Body of pancreas (tissue), 4 donors: ENCODE data around the gene LIMK1. TPM values are rescaled to one million over a fixed set of nuclear protein-coding genes. Genes with fewer than 3 reads are reported as not detected.

Experiments used
- ATAC-seq: fragments of 150-250 bp; one replicate; pipeline ENCODE4 v1.9.1; 2016
- DNase-seq, 4 donors: peaks; one replicate each; pipeline ENCODE4 v3.0.0-alpha.2; 2019
- H3K27ac ChIP-seq, 4 donors: fragments of 200-600 bp; sonication (generic); 1 replicate in 3 of 4; 2 replicates in 1 of 4; pipeline versions ENCODE4 v1.5.1 to v1.6.1; 2016 to 2019; ENCODE audit warnings: mild to moderate bottlenecking in 1 of 4, mixed read lengths in 1 of 4, moderate library complexity in 1 of 4
- H3K27me3 ChIP-seq, 2 donors: fragments of 200-600 bp; sonication (generic); one replicate each; pipeline ENCODE4 v1.6.0; 2016; ENCODE audit warnings: mild to moderate bottlenecking in 1 of 2
- H3K36me3 ChIP-seq, 2 donors: fragments of 200-600 bp; sonication (generic); replicated peaks in 1 of 2; 2 replicates each; pipeline ENCODE4 v1.5.1; 2016; ENCODE audit warnings: low read depth in 2 of 2; ENCODE audit not compliant: insufficient read depth in 1 of 2
- H3K4me1 ChIP-seq: fragments of 200-600 bp; sonication (generic); one replicate; pipeline ENCODE4 v1.6.0; 2016
- H3K4me3 ChIP-seq, 2 donors: fragments of 200-600 bp; sonication (generic); 1 replicate in 1 of 2; 2 replicates in 1 of 2; pipeline ENCODE4 v1.5.1; 2016 to 2019
- H3K9me3 ChIP-seq, 3 donors: fragments of 200-600 bp; sonication (generic); 1 replicate in 2 of 3; 2 replicates in 1 of 3; pipeline ENCODE4 v1.5.1; 2016
- POLR2A ChIP-seq, 3 donors: fragments of 450-650 bp; IDR thresholded peaks; one replicate each; pipeline ENCODE4 v1.6.1; 2016; ENCODE audit warnings: antibody characterized with exemption in 3 of 3, mild to moderate bottlenecking in 2 of 3
- WGBS, 2 donors: methylation state at CpG; one replicate each; pipeline ENCODE4 v1.1.5; 2017; 5-methylcytosine and 5-hydroxymethylcytosine counted together
- intact Hi-C: fragments of 100-400 bp; cut with DNase I; formaldehyde crosslinking; loops from one replicate; pipeline ENCODE4 v1.15.1; 2023
- total RNA-seq, 2 donors: library from RNA; depleted of rRNA; stranded (reverse); fragments of >200 nt; gene quantifications; one replicate each; pipeline ENCODE4 v1.1.0, GENCODE V29; 2016
- TF ChIP-seq, protein P1 (sequence below), 7 experiments: fragments of 450-650 bp in 4 of 7; fragments of 200-600 bp in 3 of 7; sonication (generic) in 3 of 7; IDR thresholded peaks; one replicate each; pipeline ENCODE4 v1.5.1; 2016 to 2019; ENCODE audit warnings: antibody characterized with exemption in 7 of 7

The LIMK1 gene
- total RNA-seq, 2 donors from 2014 or later: 10.1 to 27.4 TPM

DNA sequence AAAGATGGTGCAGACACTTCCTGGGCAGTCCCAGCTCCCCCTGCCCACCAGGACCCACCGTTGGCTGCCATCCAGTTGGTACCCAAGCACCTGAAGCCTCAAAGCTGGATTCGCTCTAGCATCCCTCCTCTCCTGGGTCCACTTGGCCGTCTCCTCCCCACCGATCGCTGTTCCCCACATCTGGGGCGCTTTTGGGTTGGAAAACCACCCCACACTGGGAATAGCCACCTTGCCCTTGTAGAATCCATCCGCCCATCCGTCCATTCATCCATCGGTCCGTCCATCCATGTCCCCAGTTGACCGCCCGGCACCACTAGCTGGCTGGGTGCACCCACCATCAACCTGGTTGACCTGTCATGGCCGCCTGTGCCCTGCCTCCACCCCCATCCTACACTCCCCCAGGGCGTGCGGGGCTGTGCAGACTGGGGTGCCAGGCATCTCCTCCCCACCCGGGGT is 14.5 kb upstream of the LIMK1 start:
- no peak for ATAC-seq
- Histone ChIP-seq H3K27me3 (no peaks in the 10 kb centered on the region), H3K4me1 (no peaks in the 10 kb centered on the region), H3K27ac (no peak overlapping the region), H3K9me3 (no peaks in the 10 kb centered on the region), H3K36me3 (no peaks in the 10 kb centered on the region), H3K4me3 (no peak overlapping the region)
- intact Hi-C loops: no loop called here
- 85 to 92% methylated on average over 14 to 16 of the region's 16 CpGs for WGBS, 2 donors
- DNase-seq: no peak
- TF ChIP-seq POLR2A (IDR thresholded peaks at IDR 0.05): no peak
- TF ChIP-seq, protein P1, sequence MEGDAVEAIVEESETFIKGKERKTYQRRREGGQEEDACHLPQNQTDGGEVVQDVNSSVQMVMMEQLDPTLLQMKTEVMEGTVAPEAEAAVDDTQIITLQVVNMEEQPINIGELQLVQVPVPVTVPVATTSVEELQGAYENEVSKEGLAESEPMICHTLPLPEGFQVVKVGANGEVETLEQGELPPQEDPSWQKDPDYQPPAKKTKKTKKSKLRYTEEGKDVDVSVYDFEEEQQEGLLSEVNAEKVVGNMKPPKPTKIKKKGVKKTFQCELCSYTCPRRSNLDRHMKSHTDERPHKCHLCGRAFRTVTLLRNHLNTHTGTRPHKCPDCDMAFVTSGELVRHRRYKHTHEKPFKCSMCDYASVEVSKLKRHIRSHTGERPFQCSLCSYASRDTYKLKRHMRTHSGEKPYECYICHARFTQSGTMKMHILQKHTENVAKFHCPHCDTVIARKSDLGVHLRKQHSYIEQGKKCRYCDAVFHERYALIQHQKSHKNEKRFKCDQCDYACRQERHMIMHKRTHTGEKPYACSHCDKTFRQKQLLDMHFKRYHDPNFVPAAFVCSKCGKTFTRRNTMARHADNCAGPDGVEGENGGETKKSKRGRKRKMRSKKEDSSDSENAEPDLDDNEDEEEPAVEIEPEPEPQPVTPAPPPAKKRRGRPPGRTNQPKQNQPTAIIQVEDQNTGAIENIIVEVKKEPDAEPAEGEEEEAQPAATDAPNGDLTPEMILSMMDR (IDR thresholded peaks at IDR 0.05): no peak

DNA sequence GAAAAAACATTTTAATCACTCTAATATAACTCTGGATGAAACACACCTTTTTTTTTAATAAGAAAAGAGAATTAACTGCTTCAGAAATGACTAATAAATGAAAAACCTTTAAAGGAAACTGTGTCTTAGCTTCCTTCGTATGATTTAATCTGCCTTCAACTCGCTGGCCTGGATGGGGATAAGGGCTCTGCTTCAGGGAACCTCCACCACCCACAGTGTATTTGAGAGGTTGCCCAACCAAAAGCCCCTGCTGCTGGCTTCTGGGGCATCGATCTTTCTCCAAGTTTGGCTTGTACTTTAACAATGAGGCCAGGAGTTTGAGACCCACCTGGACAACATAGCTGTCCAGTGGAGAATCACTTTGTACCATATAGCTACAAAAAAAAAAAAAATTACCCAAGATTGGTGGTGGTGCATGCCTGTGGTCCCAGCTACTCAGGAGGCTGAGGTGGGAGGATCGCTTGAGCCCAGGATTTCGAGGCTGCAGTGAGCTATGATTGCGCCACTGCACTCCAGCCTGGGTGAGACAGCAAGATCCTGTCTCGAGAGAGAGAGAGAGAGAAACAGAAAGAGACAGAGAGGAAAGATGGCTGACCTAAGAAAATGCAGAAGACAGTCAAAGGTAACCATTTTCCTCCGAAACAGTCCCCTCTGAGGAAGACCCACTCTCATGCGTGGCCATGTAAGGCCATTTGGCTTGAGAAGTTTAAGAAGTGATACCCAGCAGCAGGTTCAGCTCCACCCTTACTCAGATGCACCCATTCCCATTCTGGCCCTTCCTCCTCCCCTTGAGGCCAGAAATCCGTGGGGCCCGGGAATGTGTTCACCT is 13.6 kb upstream of the LIMK1 start:
- no peak for TF ChIP-seq POLR2A (IDR thresholded peaks at IDR 0.05)
- TF ChIP-seq, protein P1 (IDR thresholded peaks at IDR 0.05): no peak
- Histone ChIP-seq H3K4me3 (no peak overlapping the region), H3K4me1 (no peaks in the 10 kb centered on the region), H3K36me3 (no peaks in the 10 kb centered on the region), H3K9me3 (no peaks in the 10 kb centered on the region), H3K27me3 (no peaks in the 10 kb centered on the region), H3K27ac (no peak overlapping the region)
- DNase-seq: no peak
- WGBS, 2 donors: 69 to 76% methylated on average over 10 to 11 of the region's 11 CpGs
- ATAC-seq: no peak
- intact Hi-C loops: loop anchor here (5.0 kb wide), 1 partner anchor 117 kb away; no protein-coding TSS in a partner anchor

DNA sequence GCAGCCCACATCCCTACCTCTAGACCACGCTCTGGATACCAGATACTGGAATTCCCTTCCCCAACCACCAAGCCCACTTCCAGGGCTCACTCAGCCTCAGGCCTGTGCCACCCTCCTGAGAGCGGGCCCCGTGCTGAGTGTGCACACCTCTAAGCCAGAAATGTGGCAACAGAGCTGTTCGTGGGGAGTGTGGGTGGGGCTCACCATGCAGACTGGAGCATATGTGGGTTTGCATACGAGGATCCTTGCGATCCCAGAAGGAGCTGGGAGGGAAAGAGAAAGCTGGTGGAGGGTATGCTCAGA is 13.0 kb upstream of the LIMK1 start:
- Histone ChIP-seq H3K27ac (no peak overlapping the region), H3K4me1 (no peaks in the 10 kb centered on the region), H3K27me3 (no peaks in the 10 kb centered on the region), H3K36me3 (no peaks in the 10 kb centered on the region), H3K9me3 (no peaks in the 10 kb centered on the region), H3K4me3 (no peak overlapping the region)
- intact Hi-C loops: loop anchor here (5.0 kb wide), 1 partner anchor 117 kb away; no protein-coding TSS in a partner anchor
- 43 to 56% methylated on average over 5 to 6 of the region's 6 CpGs for WGBS, 2 donors
- TF ChIP-seq POLR2A (IDR thresholded peaks at IDR 0.05): no peak
- TF ChIP-seq, protein P1 (IDR thresholded peaks at IDR 0.05): no peak
- DNase-seq: no peak
- ATAC-seq: no peak

DNA sequence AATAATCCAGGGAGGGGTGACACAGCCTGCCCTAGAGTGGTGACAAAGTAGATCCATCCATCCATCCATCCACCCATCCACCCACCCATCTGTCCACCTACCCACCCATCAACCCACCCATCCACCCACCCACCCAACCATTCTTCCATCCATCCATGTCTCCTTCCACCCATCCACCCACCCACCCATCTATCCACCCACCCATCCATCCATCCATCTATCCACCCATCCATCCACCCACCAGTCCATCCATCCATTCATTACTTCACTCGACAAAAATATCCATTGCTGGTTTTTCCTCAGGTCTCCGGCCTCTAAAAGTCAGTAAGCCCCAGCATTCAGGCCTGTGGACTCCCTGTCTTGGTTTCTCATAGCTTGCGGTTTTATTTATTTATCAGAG is 12.5 kb upstream of the LIMK1 start:
- Histone ChIP-seq H3K4me3 (no peak overlapping the region), H3K4me1 (no peaks in the 10 kb centered on the region), H3K9me3 (no peaks in the 10 kb centered on the region), H3K27me3 (no peaks in the 10 kb centered on the region), H3K27ac (no peak overlapping the region), H3K36me3 (no peaks in the 10 kb centered on the region)
- ATAC-seq: no peak
- intact Hi-C loops: loop anchor here (5.0 kb wide), 1 partner anchor 116 kb away; no protein-coding TSS in a partner anchor
- no peak for DNase-seq
- TF ChIP-seq, protein P1 (IDR thresholded peaks at IDR 0.05): no peak
- no peak for TF ChIP-seq POLR2A (IDR thresholded peaks at IDR 0.05)
- 90 to 92% methylated on average over 3 of the region's 3 CpGs for WGBS, 2 donors

DNA sequence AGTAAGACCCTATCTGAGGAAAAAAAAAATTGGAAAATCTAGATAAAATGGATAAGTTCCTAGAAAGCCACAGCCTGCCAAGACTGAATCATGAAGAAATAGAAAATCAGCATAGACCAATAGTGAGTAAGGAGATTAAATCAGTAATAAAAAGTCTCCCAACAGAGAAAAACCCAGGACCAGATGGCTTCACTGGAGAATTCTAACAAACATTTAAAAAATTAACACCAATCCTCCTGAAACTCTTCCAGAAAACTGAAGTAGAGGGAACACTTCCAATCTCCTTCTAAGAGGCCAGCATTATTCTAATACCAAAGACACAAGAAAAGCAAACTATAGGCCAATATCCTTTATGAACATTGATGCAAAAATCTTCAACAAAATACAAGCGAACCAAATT is 8.8 kb upstream of the LIMK1 start:
- intact Hi-C loops: loop anchor here (5.0 kb wide), 1 partner anchor 113 kb away; no protein-coding TSS in a partner anchor
- TF ChIP-seq, protein P1 (IDR thresholded peaks at IDR 0.05): no peak
- TF ChIP-seq POLR2A (IDR thresholded peaks at IDR 0.05): no peak
- ATAC-seq: no peak
- WGBS, 2 donors: 79 to 95% methylated on average over 1 of the region's 1 CpG
- Histone ChIP-seq H3K36me3 (no peaks in the 10 kb centered on the region), H3K9me3 (no peaks in the 10 kb centered on the region), H3K4me1 (no peaks in the 10 kb centered on the region), H3K27ac (no peak overlapping the region), H3K27me3 (no peaks in the 10 kb centered on the region), H3K4me3 (no peak overlapping the region)
- DNase-seq: no peak
